Measurements from ENCODE around the gene NPAS3. TPM values are rescaled to one million over a fixed set of nuclear protein-coding genes. Genes with fewer than 3 reads are reported as not detected.

NPAS3 gene
- total and polyA plus RNA-seq, 2 of the 13 experiments (the other 11 are each of a cell fraction or from before 2014, with no cell fraction given): not detected

GRCh38 chr14:33848706-33849454 is 910.2 kb downstream of the NPAS3 start (continued):
- TF ChIP-seq ZIK1 (CRISPR knock-in tag; IDR thresholded peaks at IDR 0.05; ENCODE audit: borderline replicate concordance, low read depth): no peak
- TF ChIP-seq PRDM4 (CRISPR knock-in tag; IDR thresholded peaks at IDR 0.05; ENCODE audit: borderline replicate concordance): no peak
- no peak for TF ChIP-seq GATA4 (IDR thresholded peaks at IDR 0.05; ENCODE audit: borderline replicate concordance, low read depth)
- TF ChIP-seq PRDM10 (CRISPR knock-in tag; IDR thresholded peaks at IDR 0.05; ENCODE audit: low read depth): no peak
- no peak for TF ChIP-seq ZNF207 (IDR thresholded peaks at IDR 0.05; ENCODE audit: borderline replicate concordance)
- TF ChIP-seq CHCHD3 (CRISPR knock-in tag; IDR thresholded peaks at IDR 0.05): no peak
- TF ChIP-seq ZNF251 (CRISPR knock-in tag; IDR thresholded peaks at IDR 0.05): no peak
- TF ChIP-seq ZBTB25 (CRISPR knock-in tag; IDR thresholded peaks at IDR 0.05): 0 out of 2 replicates have a peak, but pooled peaks have one; percentile 72
- no peak for TF ChIP-seq ZNF275 (CRISPR knock-in tag; IDR thresholded peaks at IDR 0.05; ENCODE audit: borderline replicate concordance)
- TF ChIP-seq YEATS2 (CRISPR knock-in tag; IDR thresholded peaks at IDR 0.05; ENCODE audit: borderline replicate concordance): no peak
- TF ChIP-seq, protein P1, sequence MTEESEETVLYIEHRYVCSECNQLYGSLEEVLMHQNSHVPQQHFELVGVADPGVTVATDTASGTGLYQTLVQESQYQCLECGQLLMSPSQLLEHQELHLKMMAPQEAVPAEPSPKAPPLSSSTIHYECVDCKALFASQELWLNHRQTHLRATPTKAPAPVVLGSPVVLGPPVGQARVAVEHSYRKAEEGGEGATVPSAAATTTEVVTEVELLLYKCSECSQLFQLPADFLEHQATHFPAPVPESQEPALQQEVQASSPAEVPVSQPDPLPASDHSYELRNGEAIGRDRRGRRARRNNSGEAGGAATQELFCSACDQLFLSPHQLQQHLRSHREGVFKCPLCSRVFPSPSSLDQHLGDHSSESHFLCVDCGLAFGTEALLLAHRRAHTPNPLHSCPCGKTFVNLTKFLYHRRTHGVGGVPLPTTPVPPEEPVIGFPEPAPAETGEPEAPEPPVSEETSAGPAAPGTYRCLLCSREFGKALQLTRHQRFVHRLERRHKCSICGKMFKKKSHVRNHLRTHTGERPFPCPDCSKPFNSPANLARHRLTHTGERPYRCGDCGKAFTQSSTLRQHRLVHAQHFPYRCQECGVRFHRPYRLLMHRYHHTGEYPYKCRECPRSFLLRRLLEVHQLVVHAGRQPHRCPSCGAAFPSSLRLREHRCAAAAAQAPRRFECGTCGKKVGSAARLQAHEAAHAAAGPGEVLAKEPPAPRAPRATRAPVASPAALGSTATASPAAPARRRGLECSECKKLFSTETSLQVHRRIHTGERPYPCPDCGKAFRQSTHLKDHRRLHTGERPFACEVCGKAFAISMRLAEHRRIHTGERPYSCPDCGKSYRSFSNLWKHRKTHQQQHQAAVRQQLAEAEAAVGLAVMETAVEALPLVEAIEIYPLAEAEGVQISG (CRISPR knock-in tag; IDR thresholded peaks at IDR 0.05): peak; percentile 62
- no peak for TF ChIP-seq IKZF1 (IDR thresholded peaks at IDR 0.05)
- TF ChIP-seq ZNF567 (CRISPR knock-in tag; IDR thresholded peaks at IDR 0.05; ENCODE audit: borderline replicate concordance): 0 out of 2 replicates have a peak, but pooled peaks have one; percentile 73
- no peak for TF ChIP-seq SOX13 (IDR thresholded peaks at IDR 0.05)
- no peak for TF ChIP-seq SOX13 (CRISPR knock-in tag; conservative IDR thresholded peaks at IDR 0.05 in 1 of 2, IDR thresholded peaks at IDR 0.05 in 1 of 2)

All from HepG2 (cell line).